HG03108 (cell line): ENCODE measurements around the gene TMCC1.

ENCODE experiments used
- ATAC-seq: cut with Tn5 transposase; IDR thresholded peaks from one replicate; pipeline ENCODE4 v1.9.1; 2021; ENCODE audit warnings: moderate library complexity; ENCODE audit not compliant: unreplicated experiment

Gene TMCC1

DNA sequence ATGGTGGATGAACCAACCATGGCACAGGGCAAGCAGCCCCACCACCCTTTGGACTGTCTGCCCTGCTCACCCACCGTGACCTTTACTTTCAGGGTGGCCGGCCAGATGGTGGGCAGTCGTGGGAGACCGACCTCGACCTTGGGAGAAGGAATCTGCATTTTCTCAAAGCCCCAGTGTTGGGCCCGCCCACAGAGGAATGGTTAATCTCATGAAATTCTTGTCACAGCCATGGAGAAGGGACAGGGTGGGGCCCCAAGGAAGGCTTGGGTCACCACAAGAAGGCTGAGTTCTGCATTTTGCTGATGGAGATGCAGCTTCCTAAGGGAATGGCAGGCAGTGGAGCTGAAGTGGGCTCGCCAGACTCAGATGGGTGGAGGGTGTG lies 290.0 kb downstream of the TMCC1 start:
- no peak for ATAC-seq

DNA sequence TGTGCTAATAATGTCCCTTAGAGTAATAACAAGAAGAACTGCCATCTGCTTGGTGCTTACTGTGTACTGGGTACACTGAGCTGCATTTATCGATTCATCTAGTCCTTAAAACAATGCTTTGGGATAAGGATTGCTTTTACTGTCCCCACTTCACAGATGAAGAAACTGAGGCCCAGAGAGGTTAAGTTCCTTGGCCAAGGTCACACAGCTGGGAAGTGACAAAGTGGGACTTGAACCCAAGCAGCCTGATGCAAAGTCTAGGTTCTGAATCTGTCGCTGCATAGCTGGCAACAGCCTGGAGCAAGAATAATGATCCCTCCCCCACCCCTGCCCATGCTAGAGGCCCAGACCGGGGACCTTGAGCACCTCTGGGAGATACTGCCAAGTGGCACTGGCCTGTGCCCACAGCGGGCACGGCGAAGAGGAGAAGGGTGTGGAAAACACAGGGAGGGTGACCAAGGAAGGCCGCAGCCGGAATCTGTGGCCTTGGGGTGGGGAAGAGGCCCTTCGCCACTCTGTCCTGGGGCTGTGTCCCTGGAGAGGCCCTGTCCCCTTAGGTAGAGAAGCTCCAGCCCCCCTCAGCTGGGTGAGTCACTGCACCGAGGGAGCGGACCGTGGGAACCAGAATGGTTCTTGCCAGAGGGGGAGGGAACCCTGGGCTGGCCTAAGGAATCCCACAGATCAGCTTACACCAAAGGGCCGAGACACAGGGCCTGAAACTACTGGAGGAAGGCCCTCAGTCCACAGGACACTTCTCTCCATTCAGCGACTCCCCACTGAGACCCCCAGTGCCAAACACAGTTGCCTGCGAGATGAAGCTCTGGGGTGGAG lies 290.6 kb downstream of the TMCC1 start:
- ATAC-seq = no peak

DNA sequence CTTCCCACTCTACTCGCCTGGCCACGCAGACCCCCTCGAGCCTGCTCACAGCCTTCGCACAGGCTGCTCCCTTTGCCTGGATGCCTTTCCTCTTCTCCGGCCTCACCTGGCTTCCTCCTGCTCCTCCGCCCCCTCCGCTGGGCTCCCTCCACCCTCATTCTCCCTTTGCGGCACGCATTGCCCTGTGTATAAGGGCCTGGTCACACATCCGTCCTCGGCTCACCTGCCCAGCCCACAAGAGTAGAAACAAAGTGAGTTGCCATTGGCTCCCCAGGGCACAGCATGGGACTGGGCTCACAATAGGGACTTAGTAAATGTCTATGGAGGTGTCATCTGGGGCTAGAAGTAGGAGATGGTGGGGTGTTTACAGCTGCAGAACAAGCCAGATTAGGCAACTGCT lies 291.2 kb downstream of the TMCC1 start:
- ATAC-seq = no peak

DNA sequence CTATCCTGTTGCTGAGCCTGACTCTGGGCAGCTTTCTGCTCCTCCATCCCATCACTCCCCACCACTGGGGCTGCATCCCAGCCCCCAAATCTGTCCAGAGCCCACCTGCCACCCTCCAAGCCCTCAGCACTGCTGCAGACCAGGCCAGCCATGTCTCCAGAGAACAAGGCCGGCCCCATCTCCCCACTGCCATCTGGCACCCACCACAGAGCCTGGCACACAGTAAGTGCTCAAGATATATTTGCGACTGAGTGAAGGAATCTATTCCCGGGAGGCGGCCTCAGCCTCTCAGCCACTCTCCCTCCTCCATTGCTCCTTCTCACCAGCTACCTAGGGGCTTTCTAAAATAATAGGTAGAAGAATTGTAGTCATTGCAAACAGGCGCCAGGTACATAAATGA lies 291.8 kb downstream of the TMCC1 start:
- no peak for ATAC-seq

DNA sequence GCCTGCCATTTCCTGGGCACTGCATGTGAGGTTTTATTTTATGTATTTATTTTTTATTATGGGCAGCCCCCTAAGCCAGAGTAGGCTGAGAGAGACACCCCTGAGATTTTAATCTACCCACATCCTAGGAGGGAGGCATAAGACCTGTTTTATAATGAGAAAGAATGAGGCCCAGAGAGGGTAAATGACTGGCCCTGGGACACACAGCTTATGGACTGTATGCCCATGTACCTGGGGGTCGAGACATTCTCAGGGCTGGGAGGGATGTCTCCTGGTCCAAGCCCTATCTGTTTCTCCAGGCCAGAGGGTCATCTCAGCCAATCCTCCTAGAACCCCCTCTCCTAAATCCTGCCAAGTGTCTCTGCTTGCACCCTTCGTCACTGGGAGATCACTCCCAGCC lies 293.2 kb downstream of the TMCC1 start:
- ATAC-seq = no peak

DNA sequence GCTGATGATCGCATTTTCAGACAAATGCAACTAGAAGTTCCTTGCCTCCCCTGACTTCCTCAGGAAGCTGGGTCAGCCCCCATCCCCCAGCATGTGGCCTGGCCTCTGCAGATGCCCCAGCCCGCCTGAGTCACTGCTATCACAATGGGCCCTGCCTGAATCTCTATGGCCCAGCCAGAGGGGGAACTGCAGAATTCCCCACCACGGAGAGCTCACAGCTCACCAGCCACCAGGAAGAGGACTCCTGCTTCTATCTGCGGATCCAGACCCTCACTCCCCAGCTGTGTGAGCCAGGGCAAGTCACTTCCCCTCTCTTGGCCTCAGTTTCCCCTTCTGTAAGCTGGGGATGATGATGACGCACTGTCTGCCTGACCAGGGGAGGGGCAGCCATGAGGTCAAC lies 293.9 kb downstream of the TMCC1 start:
- no peak for ATAC-seq

DNA sequence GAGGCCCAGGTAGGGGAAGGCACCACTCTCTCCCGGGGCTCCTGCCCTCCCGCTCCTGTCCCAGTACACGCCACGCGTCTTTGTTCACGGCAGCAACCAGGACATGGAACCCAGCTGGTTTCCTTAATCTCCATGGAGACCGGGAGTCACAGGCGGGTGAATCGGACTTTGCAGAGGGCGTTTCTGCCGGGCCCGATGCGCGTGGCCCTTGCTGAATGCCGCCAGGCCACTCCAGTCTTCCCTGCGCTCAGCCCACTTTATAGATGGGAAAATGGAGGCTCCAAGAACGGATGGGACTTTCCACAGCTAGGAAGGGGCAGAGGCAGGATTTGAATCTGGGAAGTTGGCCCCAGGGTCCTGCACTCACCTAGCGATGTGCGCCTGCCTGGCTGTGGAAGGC lies 294.4 kb downstream of the TMCC1 start:
- ATAC-seq = no peak

DNA sequence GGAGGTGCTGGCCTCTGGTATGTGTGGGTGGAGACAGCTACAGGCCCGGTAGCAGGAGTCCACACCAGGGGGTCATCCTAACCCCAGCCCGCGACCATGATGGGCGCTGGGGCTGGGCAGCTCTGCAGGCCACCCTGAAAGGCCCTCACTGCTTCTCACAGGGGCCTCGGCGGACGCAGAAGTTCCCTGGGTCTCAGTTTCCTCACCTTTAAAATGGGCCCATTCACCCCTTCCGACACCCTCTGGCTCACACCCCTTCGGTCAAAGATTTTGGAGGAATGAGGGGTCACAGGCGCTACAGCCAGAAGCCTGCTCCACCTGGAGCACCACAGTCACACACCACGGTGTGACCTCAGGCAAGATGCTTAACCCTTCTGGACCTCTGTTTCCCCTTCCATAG lies 295.0 kb downstream of the TMCC1 start:
- no peak for ATAC-seq

DNA sequence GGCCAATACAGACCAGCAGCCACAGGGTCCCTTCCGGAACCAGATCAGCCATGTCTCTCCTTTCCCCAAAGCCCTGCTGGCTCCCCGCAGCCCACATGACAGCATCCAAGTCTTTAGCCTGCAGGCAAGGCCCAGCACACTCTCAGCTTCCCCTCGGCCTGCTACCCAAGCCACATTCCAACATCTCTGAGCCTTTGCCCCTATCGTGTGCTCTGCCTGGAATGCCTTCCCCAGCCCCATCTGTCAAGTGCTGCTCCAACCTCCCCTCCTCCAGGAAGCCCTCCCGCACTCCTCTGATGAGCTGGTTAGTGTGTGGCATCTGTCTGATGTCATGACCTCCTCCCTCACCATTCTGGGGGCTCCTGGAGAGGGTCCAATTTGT lies 295.5 kb downstream of the TMCC1 start:
- no peak for ATAC-seq
